HTERT RPE-1 (cell line): ENCODE data around the gene S100PBP.
"Not testable (repeated sequence)": the region's sequence is repeated elsewhere in the genome, so short reads cannot be mapped to it uniquely, and the experiment has no call there.

Experiments used
- in situ Hi-C: fragments of 300-500 bp; cut with MboI; formaldehyde crosslinking; loops from 4 replicates; pipeline ENCODE4 v1.14.3; 2020; ENCODE audit warnings: low sequenced_read_pairs

The S100PBP gene

DNA sequence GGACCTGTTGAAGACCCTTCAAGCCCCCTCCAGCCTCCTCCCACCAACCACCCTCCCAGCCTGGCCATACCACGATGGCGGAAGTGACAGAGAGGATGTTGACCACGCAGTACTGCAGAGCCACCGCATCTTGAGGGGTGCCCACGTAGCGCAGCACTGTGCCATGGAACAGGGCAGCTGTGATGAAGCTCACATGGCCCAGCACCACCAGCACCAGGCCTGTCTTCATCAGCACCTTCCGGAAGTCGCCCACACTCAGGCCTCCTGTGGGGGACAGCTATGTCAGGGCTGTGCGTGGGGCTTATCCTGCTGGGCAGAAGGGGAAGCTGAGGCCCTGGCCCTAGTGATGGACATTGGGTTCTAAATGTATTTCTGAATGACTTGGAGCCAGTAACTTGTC is 80.6 kb downstream of the S100PBP start:
- in situ Hi-C loops: no loop called here

DNA sequence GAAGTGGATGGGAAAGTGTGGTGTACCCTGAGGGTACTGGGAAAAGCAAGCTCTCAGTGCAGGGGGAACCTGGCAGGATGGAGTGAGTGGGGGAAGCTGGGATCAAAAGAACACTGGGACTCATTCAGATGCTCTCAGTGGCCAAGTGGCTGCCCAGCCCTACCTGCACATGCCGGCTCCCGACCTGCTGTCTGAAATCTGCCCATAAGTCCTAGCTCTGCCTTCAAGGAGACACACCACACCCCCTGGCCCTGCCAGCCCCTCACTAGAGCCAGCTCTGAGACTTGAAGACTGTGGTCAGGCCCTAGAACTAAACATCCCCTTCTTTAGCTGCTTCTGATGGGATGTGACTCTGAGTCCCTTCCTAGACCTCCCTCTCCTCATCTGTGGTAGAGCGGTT is 81.5 kb downstream of the S100PBP start:
- in situ Hi-C loops: no loop called here

DNA sequence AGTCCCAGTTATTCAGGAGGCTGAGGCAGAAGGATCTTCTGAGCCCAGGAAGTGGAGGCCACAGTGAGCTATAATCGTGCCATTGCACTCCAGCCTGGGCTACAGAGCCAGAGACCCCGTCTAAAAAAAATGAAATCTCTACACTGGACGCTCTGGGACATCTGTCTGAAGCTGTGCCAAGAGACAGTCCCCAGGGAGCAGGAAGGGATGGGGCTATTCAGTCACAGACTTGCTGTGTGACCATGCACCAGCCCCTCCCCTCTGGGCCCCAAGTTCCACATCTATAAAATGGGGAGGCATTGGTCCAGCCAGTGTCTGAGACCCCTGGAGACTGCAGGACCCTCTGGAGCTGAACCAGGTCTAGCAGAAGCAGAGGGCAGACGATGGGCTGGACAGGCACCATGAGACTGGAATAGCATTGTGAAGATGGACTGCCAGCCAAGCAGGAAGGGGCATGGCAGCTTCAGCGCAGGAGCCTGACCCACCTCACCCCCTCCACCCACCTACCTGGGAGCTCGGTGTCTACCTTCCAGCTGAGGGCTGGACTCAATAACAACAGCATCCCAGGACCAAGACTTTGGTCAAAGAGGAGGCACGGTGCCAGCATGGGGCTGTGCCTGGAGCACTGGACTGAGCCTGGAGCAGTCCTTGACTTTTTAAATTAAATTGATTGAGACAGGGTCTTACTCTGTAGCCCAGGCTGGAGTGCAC is 82.3 kb downstream of the S100PBP start:
- in situ Hi-C loops: no loop called here

DNA sequence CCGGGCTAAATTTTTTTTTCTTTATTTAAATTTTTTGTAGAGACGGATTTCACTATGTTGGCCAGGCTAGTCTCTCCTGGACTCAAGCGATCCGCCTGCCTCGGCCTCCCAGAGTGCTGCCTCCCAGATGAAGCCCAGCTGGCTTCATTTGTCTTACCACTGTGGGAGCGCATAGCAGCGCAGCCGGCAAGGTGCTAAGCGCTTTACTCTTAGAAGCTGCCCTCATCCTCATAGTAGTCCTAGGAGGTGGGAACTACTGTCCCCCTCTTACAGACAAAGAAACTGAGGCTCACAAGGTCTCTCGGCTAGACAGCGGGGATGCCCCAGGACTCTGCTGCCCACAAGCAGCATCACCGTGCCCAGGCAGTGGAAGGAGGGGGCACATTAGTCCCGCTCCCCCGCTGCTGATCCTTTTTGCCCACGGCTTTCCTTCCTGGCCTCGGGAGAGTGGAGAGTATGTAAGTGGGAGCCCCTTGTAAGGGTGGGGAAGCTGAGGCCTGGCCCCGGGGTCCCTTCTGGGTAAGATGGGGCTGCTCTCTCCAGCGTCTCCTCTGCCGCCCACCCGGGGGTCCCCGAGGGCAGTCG is 83.0 kb downstream of the S100PBP start:
- in situ Hi-C loops: no loop called here

DNA sequence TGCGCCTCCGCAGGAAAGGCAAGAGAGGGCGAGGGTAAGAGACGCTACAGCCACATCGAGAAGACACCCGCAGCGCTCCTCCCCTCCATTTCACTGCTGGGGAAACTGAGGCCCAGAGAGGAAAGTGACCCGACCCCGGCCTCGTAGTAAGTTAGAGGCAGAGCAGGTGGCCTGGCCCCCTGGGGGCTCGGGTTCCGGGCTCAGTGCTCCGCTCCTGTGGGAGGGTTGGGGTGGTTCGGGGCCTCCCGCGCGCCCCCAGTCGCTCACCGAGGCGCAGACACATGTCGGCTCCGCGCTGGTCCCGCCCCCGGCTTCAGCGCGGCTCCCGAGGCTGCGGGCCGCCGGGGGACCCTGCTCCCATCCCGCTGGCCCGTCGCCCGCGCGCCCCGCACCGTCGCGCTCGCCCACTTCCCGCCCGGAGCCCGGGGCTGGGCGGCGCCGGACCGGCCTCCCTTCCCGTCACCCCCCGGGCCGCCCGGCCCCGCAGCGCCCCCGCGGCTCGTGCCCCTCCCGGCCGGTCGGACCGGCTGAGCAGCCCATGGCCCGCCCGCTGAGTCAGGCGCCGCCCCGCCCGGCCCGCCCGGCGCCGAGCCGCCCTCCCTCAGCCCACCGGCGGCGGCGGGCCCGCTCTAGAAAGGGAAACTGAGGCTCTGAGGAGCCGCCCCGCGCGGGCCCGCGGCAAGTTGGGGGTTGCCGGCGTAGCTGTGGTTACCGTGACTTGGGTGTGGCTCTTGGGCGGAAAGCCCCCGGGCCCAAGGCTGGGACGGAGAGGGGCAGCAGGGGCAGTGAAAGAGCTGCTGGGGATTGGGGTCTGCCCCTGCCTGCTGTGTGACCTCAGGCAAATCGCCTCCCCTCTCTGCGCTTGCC is 83.7 kb downstream of the S100PBP start, which contains the start of gene TMEM54:
TSS of gene TMEM54 (minus strand) at position 434 of the 867 bp plus-strand sequence. CDS start at position 283, 151 bp downstream.
- in situ Hi-C loops: no loop called here

DNA sequence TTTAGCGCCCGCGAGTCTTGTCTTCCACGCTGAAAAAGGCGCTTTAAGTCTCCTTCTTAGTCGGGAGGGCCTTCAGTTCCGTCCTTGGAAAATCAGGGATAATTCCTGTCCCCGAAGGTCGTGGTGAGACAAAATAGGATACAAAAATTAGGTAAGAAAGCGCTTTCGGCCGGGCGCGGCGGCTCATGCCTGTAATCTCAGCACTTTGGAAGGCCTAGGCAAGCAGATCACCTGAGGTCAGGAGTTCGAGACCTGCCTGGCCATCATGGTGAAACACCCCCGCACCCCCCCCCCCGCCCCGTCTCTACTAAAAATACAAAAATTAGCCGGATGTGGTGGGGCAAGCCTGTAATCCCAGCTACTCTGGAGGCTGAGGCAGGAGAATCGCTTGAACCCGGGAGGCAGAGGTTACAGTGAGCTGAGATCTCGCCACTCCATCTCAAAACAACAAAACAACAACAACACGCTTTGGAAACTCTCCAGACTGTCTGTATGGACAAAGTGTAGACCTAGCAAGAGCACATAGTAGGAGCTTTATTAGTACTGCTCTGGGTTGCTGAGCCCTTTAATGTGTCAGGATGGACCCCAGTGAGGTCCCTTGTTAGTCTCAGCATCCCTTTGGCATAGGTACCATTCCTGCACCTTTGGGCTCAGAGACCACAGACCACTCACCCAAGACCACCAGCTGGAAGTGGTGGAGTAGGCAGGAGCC is 84.5 kb downstream of the S100PBP start:
- in situ Hi-C loops: no loop called here

DNA sequence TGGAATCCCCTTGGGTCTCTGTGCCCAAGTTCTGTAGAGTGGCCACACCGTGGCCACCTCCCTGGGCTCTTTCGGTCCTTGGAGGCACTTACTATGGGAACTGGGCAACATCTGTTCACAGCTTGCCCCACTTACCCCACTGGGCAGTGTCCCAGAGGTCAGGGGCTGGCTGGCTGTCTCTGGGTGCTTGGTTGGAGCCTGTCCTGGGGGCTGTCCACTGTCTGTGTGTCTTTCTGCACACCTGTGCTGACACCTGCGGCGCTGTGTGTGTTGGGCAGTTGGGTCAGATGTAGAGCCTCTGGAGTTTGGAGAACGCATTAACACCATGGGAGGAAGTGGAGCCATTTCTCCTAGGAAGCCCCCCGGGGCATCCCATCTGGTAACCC is 85.1 kb downstream of the S100PBP start:
- in situ Hi-C loops: no loop called here

DNA sequence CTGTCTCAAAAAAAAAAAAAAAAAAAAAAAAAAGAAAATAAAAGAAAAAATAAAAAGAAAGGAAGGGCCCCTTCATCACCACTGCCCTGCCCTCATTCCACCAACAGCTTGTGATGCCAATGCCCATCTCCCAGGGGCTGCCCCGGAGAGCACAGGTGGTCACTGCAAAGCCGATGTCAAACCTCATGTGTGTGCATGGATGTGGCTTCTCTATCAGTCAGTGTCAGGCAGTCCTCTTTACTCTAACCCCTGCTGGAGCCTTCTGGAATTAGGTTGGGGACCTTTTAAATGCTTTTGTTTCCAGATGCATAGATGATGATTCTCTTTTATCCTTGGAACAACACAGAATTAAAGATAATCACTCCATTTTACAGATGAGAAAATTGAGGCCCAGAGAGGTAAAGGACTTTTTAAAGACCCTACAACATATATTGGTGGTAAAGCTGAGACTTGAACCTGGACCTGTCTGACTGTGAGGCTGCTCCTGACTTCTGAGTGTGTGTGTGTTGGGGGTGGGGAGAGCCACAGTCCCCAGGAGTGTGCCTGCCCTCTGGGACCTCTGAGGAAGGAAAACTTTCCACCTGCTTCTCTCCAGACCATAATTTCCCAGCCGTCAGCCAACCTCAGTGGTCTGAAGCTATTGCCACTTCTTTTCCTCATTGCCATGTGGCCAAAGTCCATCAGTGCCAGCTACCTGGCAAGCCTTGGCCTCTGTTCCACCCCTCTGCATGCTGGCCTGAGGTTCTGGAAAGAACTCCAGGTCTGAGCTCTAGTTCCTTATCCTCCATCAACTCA is 86.7 kb downstream of the S100PBP start:
- in situ Hi-C loops: no loop called here

DNA sequence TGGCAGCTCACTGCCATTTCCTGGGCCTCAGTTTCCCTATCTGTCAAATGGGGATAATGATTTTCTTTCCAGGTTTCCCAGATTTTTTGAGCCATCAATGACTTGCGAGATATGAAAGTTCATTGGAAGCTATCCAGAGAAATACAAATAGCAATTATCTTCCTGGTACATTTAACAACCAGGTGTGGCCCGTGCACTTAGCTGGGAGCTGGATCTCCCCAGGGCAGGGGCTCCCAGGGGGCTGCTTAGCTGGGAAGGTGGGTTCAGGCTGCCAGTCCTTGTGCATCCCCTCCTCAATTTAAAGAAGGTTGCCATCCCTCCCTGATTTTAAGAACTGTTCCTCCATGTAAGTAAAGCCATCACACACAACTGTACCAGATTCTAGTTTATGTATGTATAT is 87.3 kb downstream of the S100PBP start:
- in situ Hi-C loops: no loop called here

DNA sequence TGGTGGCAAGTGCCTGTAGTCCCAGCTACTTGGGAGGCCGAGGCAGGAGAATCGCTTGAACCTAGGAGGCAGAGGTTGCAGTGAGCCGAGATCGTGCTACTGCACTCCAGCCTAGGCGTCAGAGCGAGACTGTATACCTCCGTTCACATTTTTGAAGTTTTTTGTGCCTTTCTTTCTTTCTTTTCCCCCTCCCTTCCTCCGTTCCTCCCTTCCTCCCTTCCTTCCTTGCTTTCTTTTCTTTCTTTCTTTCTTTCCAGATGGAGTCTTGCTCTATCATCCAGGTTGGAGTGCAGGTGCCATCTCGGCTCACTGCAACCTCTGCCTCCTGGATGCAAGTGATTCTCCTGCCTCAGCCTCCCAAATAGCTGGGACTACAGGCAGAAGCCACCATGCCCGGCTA is 88.1 kb downstream of the S100PBP start:
- in situ Hi-C loops: not testable (repeated sequence)

DNA sequence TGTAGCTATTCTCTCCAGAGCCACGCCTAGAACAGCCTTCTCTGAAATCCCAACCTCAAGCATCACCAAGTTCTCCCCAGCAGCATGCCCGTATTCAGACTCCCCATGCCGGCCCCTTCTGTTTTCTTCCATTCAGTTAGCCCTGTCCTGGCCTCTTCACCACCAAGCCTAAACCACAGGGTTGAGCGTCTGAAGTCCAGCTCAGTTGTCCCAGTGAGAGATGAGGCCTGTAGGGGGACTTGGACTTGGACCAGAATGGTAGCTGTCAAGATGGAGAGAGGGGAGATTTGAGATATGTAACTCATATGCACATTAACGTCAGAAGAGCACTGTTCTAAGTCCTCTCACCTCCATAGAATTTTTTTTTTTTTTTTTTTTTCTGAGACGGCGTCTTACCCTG is 89.2 kb downstream of the S100PBP start:
- in situ Hi-C loops: no loop called here

DNA sequence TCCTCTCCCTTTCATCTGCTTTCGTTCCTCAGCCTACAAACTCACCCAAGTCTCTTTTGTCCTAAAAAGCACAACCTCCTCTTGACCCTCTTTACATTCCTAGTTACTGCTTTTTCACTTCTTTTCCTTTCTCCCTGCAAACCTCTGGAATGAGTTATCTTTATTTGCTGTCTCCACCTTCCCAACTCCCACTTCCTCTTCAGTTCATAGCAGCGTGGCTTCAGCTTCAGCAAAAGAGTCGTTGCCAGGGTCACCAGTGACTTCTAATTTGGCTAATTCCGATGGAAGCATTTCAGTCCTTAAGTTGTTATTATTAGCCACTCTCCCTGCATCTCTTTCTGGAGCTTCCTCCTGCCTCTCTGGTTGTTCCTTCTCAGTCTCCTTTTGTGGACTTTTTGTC is 90.0 kb downstream of the S100PBP start:
- in situ Hi-C loops: no loop called here
